Lower leg skin (tissue), 3 donors: ENCODE results near the gene ATXN2L.

Experiments used
- POLR2A ChIP-seq, 2 donors: fragments of 450-650 bp; IDR thresholded peaks; one replicate each; pipeline ENCODE4 v1.6.1; 2016 to 2017; ENCODE audit warnings: antibody characterized with exemption in 2 of 2, mild to moderate bottlenecking in 1 of 2, moderate library complexity in 1 of 2
- TF ChIP-seq, protein P1 (sequence below), 3 donors: fragments of 450-650 bp; IDR thresholded peaks; one replicate each; pipeline ENCODE4 v1.5.1; 2016; ENCODE audit warnings: antibody characterized with exemption in 3 of 3, mild to moderate bottlenecking in 3 of 3, moderate library complexity in 2 of 3

DNA sequence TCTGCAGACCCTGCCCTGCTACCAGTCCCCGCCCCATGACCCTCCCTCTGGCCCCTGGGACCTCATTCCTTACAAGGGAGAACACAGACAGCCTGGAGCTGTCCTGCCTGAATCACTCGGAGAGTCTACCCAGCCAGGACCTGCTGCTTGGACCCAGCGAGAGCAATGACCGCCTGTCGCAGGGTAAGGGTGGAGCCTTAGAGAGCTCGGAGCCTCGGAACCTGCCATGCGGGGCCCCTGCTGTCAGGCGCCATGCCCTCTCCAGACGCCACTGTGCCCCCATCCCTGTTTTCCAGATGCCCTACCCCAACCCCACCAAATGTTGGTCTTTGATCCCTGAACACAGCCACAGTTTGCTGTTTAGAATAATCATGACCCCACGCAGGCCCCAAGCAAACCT, 46.4 kb downstream of the ATXN2L start:
- TF ChIP-seq, protein P1, sequence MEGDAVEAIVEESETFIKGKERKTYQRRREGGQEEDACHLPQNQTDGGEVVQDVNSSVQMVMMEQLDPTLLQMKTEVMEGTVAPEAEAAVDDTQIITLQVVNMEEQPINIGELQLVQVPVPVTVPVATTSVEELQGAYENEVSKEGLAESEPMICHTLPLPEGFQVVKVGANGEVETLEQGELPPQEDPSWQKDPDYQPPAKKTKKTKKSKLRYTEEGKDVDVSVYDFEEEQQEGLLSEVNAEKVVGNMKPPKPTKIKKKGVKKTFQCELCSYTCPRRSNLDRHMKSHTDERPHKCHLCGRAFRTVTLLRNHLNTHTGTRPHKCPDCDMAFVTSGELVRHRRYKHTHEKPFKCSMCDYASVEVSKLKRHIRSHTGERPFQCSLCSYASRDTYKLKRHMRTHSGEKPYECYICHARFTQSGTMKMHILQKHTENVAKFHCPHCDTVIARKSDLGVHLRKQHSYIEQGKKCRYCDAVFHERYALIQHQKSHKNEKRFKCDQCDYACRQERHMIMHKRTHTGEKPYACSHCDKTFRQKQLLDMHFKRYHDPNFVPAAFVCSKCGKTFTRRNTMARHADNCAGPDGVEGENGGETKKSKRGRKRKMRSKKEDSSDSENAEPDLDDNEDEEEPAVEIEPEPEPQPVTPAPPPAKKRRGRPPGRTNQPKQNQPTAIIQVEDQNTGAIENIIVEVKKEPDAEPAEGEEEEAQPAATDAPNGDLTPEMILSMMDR (IDR thresholded peaks at IDR 0.05) = no peak
- TF ChIP-seq POLR2A (IDR thresholded peaks at IDR 0.05) = no peak
